HG03175 (cell line): ENCODE results near the gene MGP.

Experiments used
- ATAC-seq: cut with Tn5 transposase; IDR thresholded peaks from one replicate; pipeline ENCODE4 v1.9.1; 2021; ENCODE audit warnings: mild to moderate bottlenecking, moderate library complexity; ENCODE audit not compliant: unreplicated experiment

MGP gene

DNA sequence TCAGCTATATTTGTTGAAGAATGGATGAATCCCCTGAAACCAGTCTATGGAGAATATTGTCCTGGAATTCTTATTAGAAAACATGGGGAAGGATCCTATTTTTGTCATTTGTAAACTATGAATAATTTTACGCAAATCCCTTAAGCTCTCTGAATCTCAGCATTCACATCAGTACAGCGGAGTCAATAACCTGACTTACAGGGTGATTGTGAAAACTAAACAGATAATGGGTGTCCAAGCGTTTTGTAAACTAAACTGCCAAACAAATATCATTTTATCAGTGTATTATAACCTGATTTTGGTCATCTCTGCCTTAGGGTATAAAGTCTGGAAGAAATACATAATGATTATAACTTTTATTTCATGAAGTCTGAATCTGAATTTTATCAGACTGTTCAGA lies 52.3 kb downstream of the MGP start:
- ATAC-seq: no peak
